Cardiac fibroblast (primary cell): ENCODE data around the gene VPS50.

Experiments
- DNase-seq, 2 donors: peaks; one replicate each; pipeline versions ENCODE4 v3.0.0 to v3.0.0-alpha.2; 2010; ENCODE audit warnings: low read depth in 2 of 2
- H3K4me3 ChIP-seq, 2 donors: replicated peaks in 1 of 2; 1 replicate in 1 of 2; 2 replicates in 1 of 2; pipeline ENCODE4 v1.5.1; 2011; ENCODE audit warnings: low read depth in 2 of 2, low read length in 2 of 2, mild to moderate bottlenecking in 2 of 2, moderate library complexity in 1 of 2
- CTCF ChIP-seq: IDR thresholded peaks from one replicate; pipeline ENCODE4 v1.5.1; 2011; ENCODE audit warnings: low read depth, mild to moderate bottlenecking, low read length, inconsistent platforms

Gene VPS50

GRCh38 chr7:93382362-93382761 is 150.2 kb downstream of the VPS50 start:
- H3K4me3 ChIP-seq: no peak overlapping the region
- no peak for TF ChIP-seq CTCF
- no peak for DNase-seq

DNA sequence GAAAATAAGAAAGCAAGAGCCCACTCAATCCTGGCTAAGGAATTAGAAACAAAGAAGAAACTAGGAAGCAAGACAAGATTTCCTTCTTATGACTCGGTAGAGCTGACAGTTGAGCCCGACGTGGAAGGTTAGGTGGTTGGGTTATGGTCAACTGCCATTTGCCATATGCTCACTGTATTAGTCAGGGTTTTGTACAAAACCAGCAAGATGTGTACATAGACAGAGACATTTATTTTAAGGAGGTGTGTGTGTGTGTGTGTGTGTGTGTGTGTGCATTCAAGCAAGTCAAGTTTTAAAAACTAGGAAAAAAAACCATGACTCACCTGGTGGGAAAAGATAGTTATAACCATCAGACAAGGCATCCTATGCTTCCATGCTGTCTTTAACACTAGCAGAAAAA is 158.5 kb downstream of the VPS50 start:
- no peak overlapping the region for H3K4me3 ChIP-seq
- no peak for TF ChIP-seq CTCF
- DNase-seq: no peak

GRCh38 chr7:93392984-93393383 is 160.8 kb downstream of the VPS50 start:
- TF ChIP-seq CTCF: no peak
- H3K4me3 ChIP-seq: no peak overlapping the region
- no peak for DNase-seq

- no peak overlapping the region for H3K4me3 ChIP-seq
- DNase-seq: no peak
- no peak for TF ChIP-seq CTCF
Observed at GRCh38 chr7:93399642-93400041, 167.5 kb downstream of the VPS50 start.

DNA sequence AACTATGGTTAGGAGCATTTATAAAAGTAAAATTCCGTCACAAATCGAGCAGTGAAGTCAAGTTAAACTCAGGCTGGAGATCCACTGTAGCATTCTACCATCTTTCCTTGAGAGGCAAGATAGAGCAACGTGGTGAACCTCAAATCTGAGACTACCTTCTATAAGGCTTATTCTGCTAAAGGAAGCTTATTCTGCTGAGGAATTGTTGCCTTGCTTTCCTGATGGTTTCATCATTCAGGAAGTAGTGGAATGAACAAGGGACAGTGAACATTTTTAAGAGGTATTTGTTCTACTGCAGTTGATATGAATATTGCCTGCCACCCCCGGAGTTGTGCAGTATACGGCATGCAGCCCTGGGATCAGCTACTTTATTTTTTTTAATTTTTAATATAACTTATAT is 170.8 kb downstream of the VPS50 start:
- no peak for TF ChIP-seq CTCF
- DNase-seq: no peak
- no peak overlapping the region for H3K4me3 ChIP-seq

DNA sequence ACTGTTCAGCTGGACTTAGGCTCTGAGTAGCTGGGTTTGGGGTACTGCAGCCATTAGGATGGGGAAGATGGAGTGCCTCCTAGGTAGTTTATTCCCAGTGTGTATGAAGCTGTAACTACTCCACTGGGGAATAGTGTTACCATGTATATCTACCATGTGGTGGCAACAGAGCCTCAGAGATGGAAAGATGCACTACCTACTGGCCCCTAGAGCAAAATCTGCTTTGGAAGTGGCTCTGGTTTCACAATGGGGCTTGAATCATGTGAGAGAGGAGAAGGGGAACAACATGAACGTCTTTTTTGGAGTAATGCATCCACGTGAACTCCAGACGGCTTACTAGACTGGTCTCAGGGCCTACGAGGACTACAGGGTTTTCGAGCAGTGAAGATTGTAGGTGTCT is 175.1 kb downstream of the VPS50 start:
- no peak for DNase-seq
- no peak overlapping the region for H3K4me3 ChIP-seq
- TF ChIP-seq CTCF: no peak

GRCh38 chr7:93409324-93409723 is 177.2 kb downstream of the VPS50 start:
- DNase-seq: no peak
- H3K4me3 ChIP-seq: no peak overlapping the region
- TF ChIP-seq CTCF: no peak
